Neutrophil (primary cell): ENCODE results near the gene P2RY2.
A peak's percentile ranks its signal among the peaks of the same experiment; 100 is the strongest.

Experiments used
- H3K27ac ChIP-seq: fragments of 200-600 bp; sonication (generic); 2 replicates; pipeline ENCODE4 v1.5.1; 2016; ENCODE audit warnings: mild to moderate bottlenecking, moderate library complexity
- H3K27me3 ChIP-seq: fragments of 200-600 bp; sonication (generic); 2 replicates; pipeline ENCODE4 v1.6.0; 2016; ENCODE audit warnings: mild to moderate bottlenecking
- H3K36me3 ChIP-seq: fragments of 200-600 bp; sonication (generic); 2 replicates; pipeline ENCODE4 v1.5.1; 2017
- H3K4me1 ChIP-seq, 2 experiments: fragments of 200-600 bp in 1 of 2; sonication (generic) in 1 of 2; 1 replicate in 1 of 2; 2 replicates in 1 of 2; pipeline versions ENCODE4 v1.5.1 to v1.6.1; 2013 to 2016; ENCODE audit warnings: low read depth in 1 of 2, low read length in 1 of 2, mild to moderate bottlenecking in 1 of 2, moderate library complexity in 1 of 2; ENCODE audit not compliant: control insufficient read depth in 1 of 2, insufficient read depth in 1 of 2
- H3K4me3 ChIP-seq, 2 experiments: fragments of 200-600 bp in 1 of 2; sonication (generic) in 1 of 2; 1 replicate in 1 of 2; 2 replicates in 1 of 2; pipeline ENCODE4 v1.5.1; 2013 to 2016; ENCODE audit warnings: low read depth in 1 of 2, low read length in 1 of 2, mild to moderate bottlenecking in 1 of 2, moderate library complexity in 1 of 2
- H3K9me3 ChIP-seq: fragments of 200-600 bp; sonication (generic); 2 replicates; pipeline ENCODE4 v1.5.1; 2016
- TF ChIP-seq, protein P1 (sequence below): fragments of 200-600 bp; sonication (generic); IDR thresholded peaks from 2 replicates; pipeline ENCODE4 v1.5.1; 2016; ENCODE audit warnings: antibody characterized with exemption

The P2RY2 gene

DNA sequence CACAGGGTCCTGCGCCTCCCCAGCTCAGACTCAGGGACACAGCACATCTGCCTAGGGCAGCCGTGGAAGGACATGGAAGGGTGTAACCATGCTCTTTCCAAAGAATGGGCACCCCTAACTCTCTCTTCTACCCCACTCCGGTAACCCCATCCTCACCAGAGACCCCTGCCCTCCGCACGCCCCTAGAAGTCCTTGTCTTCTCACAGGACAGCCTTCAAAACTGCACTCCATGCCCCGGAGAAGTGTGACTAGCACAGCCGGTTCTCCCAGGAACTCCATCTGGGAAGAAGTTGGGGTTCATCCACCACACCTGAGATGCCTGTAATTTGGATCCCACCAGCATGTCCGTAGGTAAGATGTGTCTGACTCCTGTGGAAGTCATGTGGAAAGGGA, 25.0 kb downstream of the P2RY2 start:
- Histone ChIP-seq H3K4me1 (peaks cover 2 to 8% of the 10 kb centered on the region in 2 experiments), H3K36me3 (peaks cover 22% of the 10 kb centered on the region), H3K9me3 (no peaks in the 10 kb centered on the region), H3K27ac (no peak overlapping the region), H3K27me3 (no peaks in the 10 kb centered on the region), H3K4me3 (no peak overlapping the region)
- TF ChIP-seq, protein P1, sequence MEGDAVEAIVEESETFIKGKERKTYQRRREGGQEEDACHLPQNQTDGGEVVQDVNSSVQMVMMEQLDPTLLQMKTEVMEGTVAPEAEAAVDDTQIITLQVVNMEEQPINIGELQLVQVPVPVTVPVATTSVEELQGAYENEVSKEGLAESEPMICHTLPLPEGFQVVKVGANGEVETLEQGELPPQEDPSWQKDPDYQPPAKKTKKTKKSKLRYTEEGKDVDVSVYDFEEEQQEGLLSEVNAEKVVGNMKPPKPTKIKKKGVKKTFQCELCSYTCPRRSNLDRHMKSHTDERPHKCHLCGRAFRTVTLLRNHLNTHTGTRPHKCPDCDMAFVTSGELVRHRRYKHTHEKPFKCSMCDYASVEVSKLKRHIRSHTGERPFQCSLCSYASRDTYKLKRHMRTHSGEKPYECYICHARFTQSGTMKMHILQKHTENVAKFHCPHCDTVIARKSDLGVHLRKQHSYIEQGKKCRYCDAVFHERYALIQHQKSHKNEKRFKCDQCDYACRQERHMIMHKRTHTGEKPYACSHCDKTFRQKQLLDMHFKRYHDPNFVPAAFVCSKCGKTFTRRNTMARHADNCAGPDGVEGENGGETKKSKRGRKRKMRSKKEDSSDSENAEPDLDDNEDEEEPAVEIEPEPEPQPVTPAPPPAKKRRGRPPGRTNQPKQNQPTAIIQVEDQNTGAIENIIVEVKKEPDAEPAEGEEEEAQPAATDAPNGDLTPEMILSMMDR, result no peak

DNA sequence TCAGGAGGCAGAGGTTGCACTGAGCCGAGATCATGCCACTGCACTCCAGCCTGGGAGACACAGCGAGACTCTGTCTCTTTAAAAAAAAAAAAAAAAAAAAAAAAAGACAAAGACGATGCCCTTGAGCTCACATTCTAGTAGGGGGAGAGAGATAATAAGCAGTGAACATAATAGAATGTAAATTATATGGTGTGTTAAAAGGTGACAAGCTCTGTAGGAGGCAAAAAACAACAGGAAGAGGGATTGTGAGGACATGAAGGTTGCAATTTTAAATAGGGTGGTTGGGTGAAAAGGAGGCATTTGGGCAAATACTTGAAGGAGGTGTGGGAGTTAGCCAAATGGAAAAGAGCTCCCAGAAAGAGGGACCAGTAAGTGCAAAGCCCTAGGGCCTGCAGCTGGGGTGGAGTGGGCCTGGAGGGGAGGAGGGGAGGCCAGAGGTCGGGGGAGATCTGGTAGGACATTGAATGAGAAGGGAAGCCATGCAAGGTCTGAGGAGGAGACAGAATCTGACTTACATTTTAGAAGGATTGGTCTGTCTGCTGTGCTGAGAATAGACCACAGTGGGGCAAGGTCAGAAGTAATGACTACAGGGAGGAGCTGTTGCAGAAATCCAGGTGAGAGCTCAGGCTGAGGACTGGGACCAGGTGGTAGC, 26.6 kb downstream of the P2RY2 start:
- H3K4me3 ChIP-seq, result no peak overlapping the region
- peaks cover 7% of the 10 kb centered on the region for H3K36me3 ChIP-seq
- H3K9me3 ChIP-seq, result no peaks in the 10 kb centered on the region
- TF ChIP-seq, protein P1, result no peak
- H3K27ac ChIP-seq, result no peak overlapping the region
- H3K27me3 ChIP-seq, result no peaks in the 10 kb centered on the region
- peaks cover 2 to 8% of the 10 kb centered on the region in 2 experiments for H3K4me1 ChIP-seq

DNA sequence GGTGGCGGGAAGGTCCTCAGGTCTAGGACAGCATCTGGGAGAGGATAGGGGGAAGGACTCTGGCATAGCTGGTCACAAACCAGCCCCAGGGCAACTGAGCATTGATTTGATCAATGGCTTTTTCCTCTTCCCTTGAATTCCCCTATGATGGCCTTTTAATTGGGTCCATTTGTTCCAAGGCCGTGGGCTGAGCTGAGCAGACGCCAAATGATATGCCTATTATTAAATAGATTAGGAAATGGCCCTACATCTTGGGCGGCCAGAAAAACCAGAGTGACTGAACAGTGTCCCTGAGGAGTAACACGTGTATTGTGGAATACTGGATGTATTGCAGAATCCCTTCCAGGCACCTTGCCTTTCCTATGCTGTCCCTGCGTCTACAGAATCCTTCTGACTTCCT, 27.4 kb downstream of the P2RY2 start:
- Histone ChIP-seq H3K4me1 (peaks cover 2 to 8% of the 10 kb centered on the region in 2 experiments), H3K36me3 (peaks cover 5% of the 10 kb centered on the region), H3K27me3 (no peaks in the 10 kb centered on the region), H3K9me3 (no peaks in the 10 kb centered on the region), H3K4me3 (no peak overlapping the region), H3K27ac (no peak overlapping the region)
- TF ChIP-seq, protein P1, result no peak

DNA sequence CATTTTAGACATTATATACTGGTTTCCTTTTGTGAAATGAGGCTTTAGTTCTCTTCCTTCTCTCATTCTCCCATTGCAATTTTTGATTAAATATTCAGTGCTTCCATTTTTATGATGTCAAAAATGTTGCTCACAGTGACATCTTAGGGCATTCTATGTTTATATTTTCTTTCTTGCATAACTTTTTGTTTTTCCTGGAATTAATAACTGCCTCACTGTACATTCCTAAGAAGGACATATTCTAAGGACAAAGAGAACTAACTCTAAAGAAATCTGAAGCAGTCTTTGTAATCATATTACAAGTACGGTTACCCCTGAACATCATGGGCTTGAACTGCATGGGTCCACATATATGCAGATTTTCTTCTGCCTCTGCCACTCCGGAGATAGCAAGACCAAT, 28.2 kb downstream of the P2RY2 start:
- TF ChIP-seq, protein P1, result no peak
- Histone ChIP-seq H3K27ac (no peak overlapping the region), H3K36me3 (peaks cover 5% of the 10 kb centered on the region), H3K9me3 (no peaks in the 10 kb centered on the region), H3K4me1 (peaks cover 2 to 8% of the 10 kb centered on the region in 2 experiments), H3K27me3 (no peaks in the 10 kb centered on the region), H3K4me3 (no peak overlapping the region)

DNA sequence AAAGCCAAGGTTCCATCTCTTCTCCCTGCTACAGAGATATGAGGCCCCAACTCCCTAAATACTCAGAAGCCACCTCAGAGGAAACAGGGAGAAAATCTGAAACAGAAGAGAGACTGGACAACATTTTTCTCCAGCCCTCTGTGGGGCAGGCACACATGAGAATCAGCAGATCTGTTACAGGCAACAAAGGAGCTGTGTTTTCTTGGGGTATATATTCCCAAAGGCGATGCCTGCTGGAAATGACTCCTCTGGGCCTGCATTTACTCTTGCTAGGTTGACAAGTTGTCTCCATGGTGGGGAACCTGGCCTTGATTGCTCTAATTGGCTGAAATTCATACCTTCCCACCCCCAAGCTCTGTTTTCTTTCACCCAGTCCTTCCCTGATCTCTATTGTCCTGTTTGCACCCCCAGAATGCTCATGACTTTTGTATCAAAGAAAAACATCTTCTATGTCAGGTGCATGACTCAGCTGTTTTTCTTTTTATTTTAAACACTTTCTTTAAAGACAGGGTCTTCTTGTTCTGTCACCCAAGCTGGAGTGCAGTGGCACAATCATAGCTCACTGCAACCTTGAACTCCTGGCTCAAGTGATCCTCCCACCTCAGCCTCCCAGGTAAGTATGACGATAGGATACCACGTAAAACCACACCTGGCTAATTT, 30.6 kb downstream of the P2RY2 start:
- peaks cover 5% of the 10 kb centered on the region for H3K36me3 ChIP-seq
- peak overlapping the region; percentile 19 for H3K27ac ChIP-seq
- TF ChIP-seq, protein P1, result no peak

More for the DNA sequence above, 30.6 kb downstream of the P2RY2 start:
- no peaks in the 10 kb centered on the region for H3K4me1 ChIP-seq
- H3K27me3 ChIP-seq, result no peaks in the 10 kb centered on the region
- no peak overlapping the region for H3K4me3 ChIP-seq
- H3K9me3 ChIP-seq, result no peaks in the 10 kb centered on the region
